Mononuclear cell (primary cell): ENCODE measurements around the gene SNX25. TPM values are rescaled to one million over a fixed set of nuclear protein-coding genes. Genes with fewer than 3 reads are reported as not detected.
"Not testable (repeated sequence)": the region's sequence is repeated elsewhere in the genome, so short reads cannot be mapped to it uniquely, and the experiment has no call there.

ENCODE experiments used
- H3K27me3 ChIP-seq: 2 replicates; pipeline ENCODE4 v1.6.0; 2011; ENCODE audit warnings: low read length, control low read depth; ENCODE audit not compliant: insufficient read depth
- H3K4me1 ChIP-seq: 2 replicates; pipeline ENCODE4 v1.5.1; 2011; ENCODE audit warnings: mild to moderate bottlenecking, low read length, control low read depth; ENCODE audit not compliant: insufficient read depth
- H3K4me3 ChIP-seq: 2 replicates; pipeline ENCODE4 v1.5.1; 2011; ENCODE audit warnings: mild to moderate bottlenecking, low read length, moderate library complexity
- H3K9me3 ChIP-seq: 2 replicates; pipeline ENCODE4 v1.5.1; 2011; ENCODE audit warnings: low read depth, mild to moderate bottlenecking, control low read depth, low read length
- total RNA-seq: library from RNA; depleted of rRNA; stranded (reverse); fragments of >200 nt; gene quantifications from one replicate; pipeline ENCODE4 v1.2.3, GENCODE V29; 2012

SNX25 gene
- total RNA-seq, 1 donor, result 30.1 TPM

- Histone ChIP-seq H3K27me3 (no peaks in the 10 kb centered on the region), H3K9me3 (no peaks in the 10 kb centered on the region), H3K4me1 (peaks cover 10% of the 10 kb centered on the region), H3K4me3 (no peak overlapping the region)
Observed at GRCh38 chr4:185312699-185313098, 103.3 kb downstream of the SNX25 start.

- not testable (repeated sequence) for H3K9me3 ChIP-seq, H3K4me3 ChIP-seq
Observed at GRCh38 chr4:185317462-185317861, 108.1 kb downstream of the SNX25 start.

GRCh38 chr4:185317880-185318279 lies 108.5 kb downstream of the SNX25 start:
- H3K27me3 ChIP-seq, result no peaks in the 10 kb centered on the region
- H3K9me3 ChIP-seq, result no peaks in the 10 kb centered on the region
- H3K4me1 ChIP-seq, result no peaks in the 10 kb centered on the region
- H3K4me3 ChIP-seq, result no peak overlapping the region

More at GRCh38 chr4:185317462-185317861, 108.1 kb downstream of the SNX25 start:
- not testable (repeated sequence) for H3K27me3 ChIP-seq, H3K4me1 ChIP-seq

GRCh38 chr4:185318679-185319078 lies 109.3 kb downstream of the SNX25 start:
- Histone ChIP-seq H3K4me3 (no peak overlapping the region), H3K9me3 (no peaks in the 10 kb centered on the region), H3K27me3 (no peaks in the 10 kb centered on the region), H3K4me1 (no peaks in the 10 kb centered on the region)

- no peaks in the 10 kb centered on the region for H3K27me3 ChIP-seq
- H3K4me1 ChIP-seq, result no peaks in the 10 kb centered on the region
- H3K4me3 ChIP-seq, result no peak overlapping the region
- H3K9me3 ChIP-seq, result no peaks in the 10 kb centered on the region
Observed at GRCh38 chr4:185322803-185323202, 113.4 kb downstream of the SNX25 start.

GRCh38 chr4:185323606-185324005 lies 114.2 kb downstream of the SNX25 start:
- no peaks in the 10 kb centered on the region for H3K9me3 ChIP-seq
- H3K27me3 ChIP-seq, result no peaks in the 10 kb centered on the region
- H3K4me3 ChIP-seq, result no peak overlapping the region
- H3K4me1 ChIP-seq, result no peaks in the 10 kb centered on the region

- H3K4me3 ChIP-seq, H3K4me1 ChIP-seq, H3K27me3 ChIP-seq, H3K9me3 ChIP-seq: not testable (repeated sequence)
Observed at GRCh38 chr4:185324361-185324760, 115.0 kb downstream of the SNX25 start.

GRCh38 chr4:185325721-185326120 lies 116.3 kb downstream of the SNX25 start:
- H3K4me3 ChIP-seq, H3K27me3 ChIP-seq, H3K9me3 ChIP-seq, H3K4me1 ChIP-seq: not testable (repeated sequence)

GRCh38 chr4:185328586-185328985 lies 119.2 kb downstream of the SNX25 start:
- H3K9me3 ChIP-seq, result no peaks in the 10 kb centered on the region

GRCh38 chr4:185329879-185330510 lies 120.6 kb downstream of the SNX25 start:
- H3K4me3 ChIP-seq, H3K9me3 ChIP-seq, H3K27me3 ChIP-seq, H3K4me1 ChIP-seq: not testable (repeated sequence)

More at GRCh38 chr4:185328586-185328985, 119.2 kb downstream of the SNX25 start:
- no peaks in the 10 kb centered on the region for H3K27me3 ChIP-seq
- H3K4me3 ChIP-seq, result no peak overlapping the region
- H3K4me1 ChIP-seq, result no peaks in the 10 kb centered on the region

- Histone ChIP-seq H3K4me3 (no peak overlapping the region), H3K9me3 (no peaks in the 10 kb centered on the region), H3K4me1 (no peaks in the 10 kb centered on the region), H3K27me3 (no peaks in the 10 kb centered on the region)
Observed at GRCh38 chr4:185332575-185333464, 123.4 kb downstream of the SNX25 start.

GRCh38 chr4:185334326-185334725 lies 124.9 kb downstream of the SNX25 start:
- Histone ChIP-seq H3K27me3 (no peaks in the 10 kb centered on the region), H3K9me3 (no peaks in the 10 kb centered on the region), H3K4me3 (no peak overlapping the region), H3K4me1 (no peaks in the 10 kb centered on the region)

- H3K4me1 ChIP-seq, result no peaks in the 10 kb centered on the region
- H3K27me3 ChIP-seq, result no peaks in the 10 kb centered on the region
Observed at GRCh38 chr4:185335579-185335978, 126.2 kb downstream of the SNX25 start.

GRCh38 chr4:185339941-185340340 lies 130.5 kb downstream of the SNX25 start:
- no peaks in the 10 kb centered on the region for H3K27me3 ChIP-seq
- H3K4me3 ChIP-seq, result no peak overlapping the region
- no peaks in the 10 kb centered on the region for H3K9me3 ChIP-seq
- peaks cover under 1% of the 10 kb centered on the region for H3K4me1 ChIP-seq

More at GRCh38 chr4:185335579-185335978, 126.2 kb downstream of the SNX25 start:
- Histone ChIP-seq H3K4me3 (no peak overlapping the region), H3K9me3 (no peaks in the 10 kb centered on the region)

GRCh38 chr4:185341377-185341776 lies 132.0 kb downstream of the SNX25 start:
- H3K4me3 ChIP-seq, result no peak overlapping the region
- H3K4me1 ChIP-seq, result peaks cover 6% of the 10 kb centered on the region
- H3K9me3 ChIP-seq, result no peaks in the 10 kb centered on the region
- H3K27me3 ChIP-seq, result no peaks in the 10 kb centered on the region
